Renal cortex interstitium (tissue), 11 donors: Measurements from ENCODE around the gene NTRK3. TPM values are rescaled to one million over a fixed set of nuclear protein-coding genes. Genes with fewer than 3 reads are reported as not detected.

Experiments
- DNase-seq, 11 donors: peaks; one replicate each; pipeline ENCODE4 v3.0.0-alpha.2; 2013; ENCODE audit warnings: low read depth in 9 of 11, low spot score in 4 of 11; ENCODE audit errors: extremely low read depth in 1 of 11
- polyA plus RNA-seq, 3 donors: library from polyadenylated mRNA; unstranded; fragments of 120-200 nt; gene quantifications; one replicate each; pipeline ENCODE4 v1.2.1, GENCODE V29; 2013; ENCODE audit not compliant: insufficient read length in 3 of 3

NTRK3 gene
- polyA plus RNA-seq, 3 donors, result 9.1 to 19.2 (median 13.7) TPM

DNA sequence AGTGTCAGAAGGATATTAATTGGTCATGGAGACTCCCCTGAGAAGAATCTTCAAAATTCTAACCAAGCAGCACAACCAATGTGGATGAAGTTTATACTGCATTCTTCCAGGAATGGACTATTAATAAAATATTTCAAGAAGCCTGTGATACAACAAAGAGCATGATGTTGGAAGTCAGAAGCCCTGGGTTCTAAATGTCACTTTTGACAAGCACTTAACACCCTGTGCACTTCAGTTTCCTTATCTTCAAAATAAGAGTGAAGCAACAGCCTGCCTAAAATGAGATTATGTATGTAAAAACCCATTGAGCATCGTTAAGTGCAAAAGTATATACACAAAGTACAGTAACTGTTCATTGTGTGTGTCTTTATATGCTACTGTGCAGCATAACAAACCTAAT, 369.4 kb downstream of the NTRK3 start:
- DNase-seq, result no peak

DNA sequence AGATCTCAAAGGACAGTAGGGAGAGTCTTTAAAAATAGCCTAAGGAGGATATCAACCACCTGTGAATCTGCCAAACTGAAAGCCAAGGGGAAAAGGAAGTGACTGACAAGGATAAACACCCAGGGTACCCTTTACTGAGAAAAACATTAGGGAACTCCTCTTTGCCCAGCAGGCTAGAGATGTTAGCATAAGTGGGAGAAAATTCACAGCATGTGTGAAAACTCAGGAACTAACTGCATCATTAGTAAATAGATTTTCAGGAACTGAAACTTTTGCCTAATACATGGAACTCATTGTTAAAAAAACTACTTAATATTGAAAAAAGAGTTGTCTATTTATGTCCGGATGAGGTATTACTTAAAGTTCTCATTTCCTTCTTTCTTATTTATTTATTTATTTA, 375.5 kb downstream of the NTRK3 start:
- no peak for DNase-seq

GRCh38 chr15:87877822-87878542, 378.6 kb downstream of the NTRK3 start:
- no peak for DNase-seq

DNA sequence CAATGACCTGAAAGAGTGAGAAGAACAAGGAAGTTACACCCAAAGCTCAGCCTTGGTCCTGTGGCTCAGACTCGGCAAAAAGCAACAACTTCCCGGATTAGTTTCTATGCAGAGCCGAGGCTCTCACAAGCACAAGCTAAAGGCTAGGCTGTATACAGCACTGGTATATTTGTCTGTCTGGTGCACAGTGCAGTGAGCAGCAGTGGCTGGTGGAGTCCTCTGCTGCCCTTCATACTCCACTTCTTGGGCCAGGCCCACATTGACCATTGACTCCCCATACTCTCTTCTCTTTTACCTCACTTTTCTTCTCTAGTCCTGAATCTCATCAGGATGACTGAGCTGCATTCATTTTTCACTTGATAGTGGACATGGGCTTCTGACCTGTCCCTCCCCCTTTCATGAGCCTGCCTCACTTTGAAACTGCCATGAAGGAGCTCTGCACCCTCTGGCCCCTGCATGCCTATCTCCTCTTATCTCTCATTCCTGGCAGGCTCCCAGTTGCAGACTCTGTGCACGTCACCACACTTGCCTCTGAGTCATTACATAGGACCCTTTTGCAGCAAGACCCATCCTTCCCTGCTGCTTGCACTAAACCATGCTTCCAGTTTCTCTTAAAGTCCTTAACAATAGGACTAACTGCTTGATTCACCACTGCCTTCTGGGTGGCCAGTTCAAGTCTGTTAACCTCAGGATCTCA, 379.3 kb downstream of the NTRK3 start:
- DNase-seq, result no peak

DNA sequence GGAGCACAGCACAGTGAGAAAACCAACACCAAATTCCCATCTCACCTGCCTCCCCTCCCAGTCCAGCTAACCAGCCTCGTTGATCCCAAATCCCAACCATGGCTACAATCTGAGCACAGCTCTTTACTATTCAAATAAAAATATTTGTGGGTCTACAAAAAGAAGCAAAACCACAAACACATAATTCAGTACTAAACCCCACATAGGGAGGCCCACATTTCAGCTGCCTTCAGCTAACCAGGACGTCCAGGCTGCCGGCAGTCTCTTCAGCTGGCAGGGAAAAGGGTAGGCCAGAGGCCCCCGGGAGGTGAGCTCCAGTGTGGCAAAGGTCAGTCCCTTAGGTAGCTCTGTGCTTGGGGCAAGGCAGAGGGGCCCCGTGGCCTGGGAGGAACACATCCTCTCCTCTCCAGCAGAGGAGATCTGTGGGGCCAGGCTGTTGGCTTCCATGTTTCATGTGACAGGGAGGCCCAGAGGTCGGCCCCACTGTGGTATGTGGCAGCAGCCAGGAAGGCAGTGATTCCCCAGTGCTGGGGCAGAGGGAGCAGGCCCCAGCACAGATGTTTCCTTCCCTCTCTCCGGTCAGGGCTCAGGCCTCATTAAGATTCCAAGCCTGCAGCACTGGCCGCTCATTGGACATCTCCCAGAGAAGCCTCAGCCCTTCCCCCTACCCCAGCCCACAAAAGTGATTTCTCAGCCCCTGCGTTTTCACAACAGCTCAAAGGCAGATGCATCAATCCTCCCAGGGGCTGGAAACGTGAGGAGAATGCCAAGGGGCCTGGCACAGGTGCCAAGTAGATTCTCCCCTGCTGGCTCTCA, 381.4 kb downstream of the NTRK3 start:
- peak in 7 of 11 donors; percentile 7 to 21 (median 9) for DNase-seq

GRCh38 chr15:87873516-87873915, 383.0 kb downstream of the NTRK3 start:
- DNase-seq, result no peak

GRCh38 chr15:87871731-87872320, 384.7 kb downstream of the NTRK3 start:
- no peak for DNase-seq

DNA sequence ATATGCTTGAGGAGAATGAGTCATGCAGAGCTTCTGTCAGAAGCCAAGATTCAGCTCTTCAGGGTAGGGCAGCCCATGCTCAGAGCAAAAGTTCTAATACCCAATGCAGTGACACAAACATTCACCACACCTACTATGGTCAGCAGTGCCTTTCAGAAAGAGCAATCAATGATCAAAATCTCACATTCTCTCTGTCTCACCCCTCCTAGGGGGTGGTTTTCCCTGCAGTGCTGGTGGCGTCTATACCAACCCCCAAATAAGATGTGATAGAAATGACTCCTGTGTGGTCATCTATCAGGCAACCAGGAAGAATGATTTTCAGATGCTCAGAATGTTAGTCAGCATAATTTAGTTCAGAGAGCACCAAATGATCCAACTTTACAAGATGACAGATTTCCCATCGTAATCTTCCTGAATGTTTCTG, 385.3 kb downstream of the NTRK3 start:
- no peak for DNase-seq

DNA sequence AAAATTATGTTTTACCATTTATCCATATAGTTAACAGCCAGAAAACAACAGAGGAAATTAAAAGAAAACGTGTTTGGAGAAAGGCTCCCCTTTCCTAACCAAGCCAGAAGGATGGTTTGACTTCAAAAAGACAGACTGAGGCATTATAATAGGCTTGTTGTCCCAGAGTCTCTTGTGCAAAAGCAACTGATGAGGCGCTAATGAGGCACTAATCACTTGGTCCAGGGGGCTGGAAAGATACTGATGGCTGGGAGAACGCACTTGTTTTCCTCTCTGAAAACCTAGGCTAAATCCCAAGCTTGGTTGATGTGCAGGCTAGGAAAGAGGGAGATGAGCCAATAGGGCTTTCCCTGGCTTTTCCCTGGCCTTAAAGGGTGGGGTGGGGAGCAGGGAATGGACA, 389.6 kb downstream of the NTRK3 start:
- no peak for DNase-seq

DNA sequence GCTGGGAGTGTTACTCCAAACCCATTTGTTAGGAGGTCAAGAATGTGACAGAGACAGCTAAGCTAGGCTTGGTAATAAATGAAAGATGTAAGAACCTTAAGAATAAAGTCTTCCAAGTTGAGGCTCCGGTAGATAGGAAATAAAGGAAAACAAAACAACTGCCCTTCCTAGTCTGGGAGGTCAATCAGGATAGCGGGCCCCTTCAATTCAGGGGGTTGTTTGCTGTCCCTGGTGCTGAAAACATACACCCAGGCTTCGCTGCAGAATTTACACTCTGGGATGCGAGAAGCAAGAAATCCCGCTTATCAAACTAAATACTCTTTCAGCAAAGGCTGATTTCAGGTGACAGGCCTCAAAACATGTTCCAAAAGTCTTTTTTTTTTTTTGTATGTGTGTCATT, 393.4 kb downstream of the NTRK3 start:
- DNase-seq, result peak in 8 of 11 donors; percentile 26 to 50 (median 38)

DNA sequence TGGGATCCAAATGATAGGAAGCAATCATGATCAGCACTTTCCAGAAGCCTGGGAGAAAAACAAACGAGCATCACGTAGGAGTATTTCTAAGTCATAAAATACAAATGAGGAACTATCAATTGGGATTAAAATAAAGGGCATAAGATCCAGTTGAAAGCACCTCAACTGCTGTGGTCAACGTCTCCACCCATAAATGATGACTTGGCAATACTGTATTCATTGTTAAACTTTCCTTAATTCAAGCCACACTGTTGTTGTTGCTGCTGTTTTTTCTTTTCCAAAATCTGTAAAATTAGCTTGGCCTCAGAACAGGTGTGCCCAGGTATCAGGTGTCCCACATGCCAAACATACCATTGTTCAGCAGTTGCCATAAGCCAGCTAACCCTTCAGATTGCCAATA, 395.8 kb downstream of the NTRK3 start:
- DNase-seq, result no peak

GRCh38 chr15:87858651-87859050, 397.9 kb downstream of the NTRK3 start:
- DNase-seq, result no peak

- DNase-seq, result no peak
These were observed 405.0 kb downstream of the NTRK3 start for GRCh38 chr15:87851497-87851896.

- DNase-seq, result no peak
These were observed 405.6 kb downstream of the NTRK3 start for GRCh38 chr15:87850916-87851315.

GRCh38 chr15:87849181-87849580, 407.4 kb downstream of the NTRK3 start:
- no peak for DNase-seq

- DNase-seq, result no peak
These were observed 408.5 kb downstream of the NTRK3 start for GRCh38 chr15:87848012-87848411.

DNA sequence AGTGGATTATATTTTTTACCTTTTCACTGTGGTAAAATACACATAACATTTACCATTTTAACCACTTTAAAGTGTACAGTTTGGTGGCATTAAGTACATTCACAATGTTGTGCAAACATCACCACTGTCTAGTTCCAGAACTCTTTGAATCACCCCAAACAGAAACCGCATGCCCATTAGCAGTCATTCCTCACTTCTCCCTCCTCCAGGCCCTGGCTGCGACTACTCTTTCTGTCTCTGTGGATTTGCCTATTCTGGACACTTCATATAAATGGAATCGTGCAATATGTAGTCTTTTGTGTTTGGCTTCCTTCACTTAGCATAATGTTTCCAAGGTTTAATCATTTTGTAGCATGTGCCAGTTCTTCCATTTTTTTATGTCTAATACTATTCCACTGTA, 409.8 kb downstream of the NTRK3 start:
- DNase-seq, result no peak

- DNase-seq, result no peak
These were observed 413.2 kb downstream of the NTRK3 start for GRCh38 chr15:87843312-87843711.

- DNase-seq, result no peak
These were observed 415.0 kb downstream of the NTRK3 start for GRCh38 chr15:87841426-87841998.
